Chondrocyte (in vitro differentiated cells): Measurements from ENCODE around the gene TSPAN33. TPM values are rescaled to one million over a fixed set of nuclear protein-coding genes. Genes with fewer than 3 reads are reported as not detected.

Experiments
- DNase-seq: peaks from one replicate; pipeline ENCODE4 v3.0.0; 2021; ENCODE audit warnings: mixed read lengths, low spot score
- H3K27ac Mint-ChIP-seq: one replicate; pipeline ENCODE4 v1.8.0; 2021; ENCODE audit warnings: mild to moderate bottlenecking, moderate library complexity, mixed read lengths; ENCODE audit not compliant: unreplicated experiment
- H3K27me3 Mint-ChIP-seq: 2 replicates; pipeline ENCODE4 v1.8.0; 2021; ENCODE audit warnings: low read depth, mixed read lengths
- H3K36me3 Mint-ChIP-seq: 2 replicates; pipeline ENCODE4 v1.8.0; 2021; ENCODE audit warnings: low read depth, mixed read lengths
- H3K4me1 Mint-ChIP-seq: 2 replicates; pipeline ENCODE4 v1.8.0; 2021; ENCODE audit warnings: low read depth, mild to moderate bottlenecking, mixed read lengths
- H3K4me3 Mint-ChIP-seq: one replicate; pipeline ENCODE4 v1.8.0; 2021; ENCODE audit warnings: mild to moderate bottlenecking, moderate library complexity, mixed read lengths; ENCODE audit not compliant: unreplicated experiment
- H3K9me3 Mint-ChIP-seq: 2 replicates; pipeline ENCODE4 v1.8.0; 2021; ENCODE audit warnings: low read depth, mixed read lengths
- CTCF ChIP-seq: fragments of 200-600 bp; sonication (generic); IDR thresholded peaks from 2 replicates; pipeline ENCODE4 v1.5.0; 2021; ENCODE audit warnings: antibody characterized with exemption, mild to moderate bottlenecking, moderate library complexity
- total RNA-seq: library from RNA; stranded (reverse); gene quantifications from 3 replicates; pipeline ENCODE4 v1.2.1, GENCODE V29; 2021

TSPAN33 gene
- total RNA-seq, 1 donor from 2014 or later, result 4.2 TPM

GRCh38 chr7:129176916-129177710, 32.6 kb downstream of the TSPAN33 start:
- no peak for TF ChIP-seq CTCF
- Mint-ChIP-seq H3K27me3 (peaks cover 10% of the 10 kb centered on the region), H3K9me3 (no peaks in the 10 kb centered on the region), H3K27ac (no peak overlapping the region), H3K4me3 (no peak overlapping the region), H3K4me1 (peaks cover 12% of the 10 kb centered on the region), H3K36me3 (no peaks in the 10 kb centered on the region)
- no peak for DNase-seq

- Mint-ChIP-seq H3K27ac (no peak overlapping the region), H3K27me3 (peaks cover 3% of the 10 kb centered on the region), H3K36me3 (no peaks in the 10 kb centered on the region), H3K4me1 (peaks cover 9% of the 10 kb centered on the region), H3K4me3 (no peak overlapping the region), H3K9me3 (no peaks in the 10 kb centered on the region)
- no peak for TF ChIP-seq CTCF
- DNase-seq, result no peak
Measured at GRCh38 chr7:129184981-129185670, 40.6 kb downstream of the TSPAN33 start.

- peaks cover 22% of the 10 kb centered on the region for H3K4me1 Mint-ChIP-seq
- no peak for TF ChIP-seq CTCF
- H3K4me3 Mint-ChIP-seq, result no peak overlapping the region
- no peaks in the 10 kb centered on the region for H3K27me3 Mint-ChIP-seq
- no peaks in the 10 kb centered on the region for H3K9me3 Mint-ChIP-seq
- no peak overlapping the region for H3K27ac Mint-ChIP-seq
- no peaks in the 10 kb centered on the region for H3K36me3 Mint-ChIP-seq
- DNase-seq, result no peak
Measured at GRCh38 chr7:129186749-129187260, 42.3 kb downstream of the TSPAN33 start.

- Mint-ChIP-seq H3K9me3 (no peaks in the 10 kb centered on the region), H3K4me1 (peaks cover 22% of the 10 kb centered on the region), H3K4me3 (peak overlapping the region; percentile 79), H3K27ac (no peak overlapping the region), H3K27me3 (no peaks in the 10 kb centered on the region), H3K36me3 (peaks cover 5% of the 10 kb centered on the region)
- TF ChIP-seq CTCF, result no peak
- no peak for DNase-seq
Measured at GRCh38 chr7:129187681-129188371, 43.3 kb downstream of the TSPAN33 start.

- no peak for TF ChIP-seq CTCF
- Mint-ChIP-seq H3K27ac (peak within 1 kb of the TSS; percentile 70), H3K9me3 (no peaks in the 10 kb centered on the region), H3K27me3 (no peaks in the 10 kb centered on the region), H3K4me1 (peaks cover 22% of the 10 kb centered on the region), H3K36me3 (peaks cover 5% of the 10 kb centered on the region), H3K4me3 (peak within 1 kb of the TSS; percentile 93)
- no peak for DNase-seq
Measured at GRCh38 chr7:129188372-129188891, 43.9 kb downstream of the TSPAN33 start, which contains the start of gene SMO. Gene SMO, plus strand, starts transcription at chr7:129188633. Its CDS starts 519 bp downstream, at chr7:129189152.
